Glomerular visceral epithelial cell (primary cell): Measurements from ENCODE around the gene CD96.
"Not testable (repeated sequence)": the region's sequence is repeated elsewhere in the genome, so short reads cannot be mapped to it uniquely, and the experiment has no call there.

Experiments
- DNase-seq: peaks from one replicate; pipeline ENCODE4 v3.0.0-alpha.2; 2016; ENCODE audit errors: extremely low spot score

Gene CD96

GRCh38 chr3:111541911-111542483, at the start of gene CD96:
Gene CD96 (plus strand): TSS chr3:111542197. CDS start chr3:111542249, 52 bp downstream.
- DNase-seq: no peak

- DNase-seq: no peak
These were observed 48.7 kb upstream of the CD96 start for GRCh38 chr3:111493276-111493675.

- no peak for DNase-seq
These were observed 45.0 kb upstream of the CD96 start for GRCh38 chr3:111496894-111497559.

- no peak for DNase-seq
These were observed 44.0 kb upstream of the CD96 start for GRCh38 chr3:111498022-111498421.

- no peak for DNase-seq
These were observed 35.6 kb upstream of the CD96 start for GRCh38 chr3:111506435-111506834.

- DNase-seq: no peak
These were observed 32.7 kb upstream of the CD96 start for GRCh38 chr3:111509308-111509707.

- no peak for DNase-seq
These were observed 24.2 kb upstream of the CD96 start for GRCh38 chr3:111517801-111518200.

GRCh38 chr3:111519178-111519855, 22.7 kb upstream of the CD96 start:
- no peak for DNase-seq

GRCh38 chr3:111521891-111522290, 20.1 kb upstream of the CD96 start:
- no peak for DNase-seq

GRCh38 chr3:111524486-111524885, 17.5 kb upstream of the CD96 start:
- DNase-seq: not testable (repeated sequence)

GRCh38 chr3:111531446-111531845, 10.6 kb upstream of the CD96 start:
- DNase-seq: no peak

- peak; percentile 11 for DNase-seq
These were observed 7.3 kb upstream of the CD96 start for GRCh38 chr3:111534701-111535100.

GRCh38 chr3:111538111-111538510, 3.9 kb upstream of the CD96 start:
- no peak for DNase-seq

- DNase-seq: peak; percentile 2
These were observed 3.3 kb upstream of the CD96 start for GRCh38 chr3:111538681-111539083.

- peak; percentile 72 for DNase-seq
These were observed 2.4 kb upstream of the CD96 start for GRCh38 chr3:111539351-111540331.

GRCh38 chr3:111541391-111541790, 606 bp upstream of the CD96 start:
- no peak for DNase-seq

GRCh38 chr3:111542611-111543300, 759 bp downstream of the CD96 start:
- no peak for DNase-seq

GRCh38 chr3:111545349-111545748, 3.4 kb downstream of the CD96 start:
- no peak for DNase-seq

GRCh38 chr3:111547631-111548030, 5.6 kb downstream of the CD96 start:
- DNase-seq: no peak

- DNase-seq: no peak
These were observed 6.1 kb downstream of the CD96 start for GRCh38 chr3:111548092-111548491.

GRCh38 chr3:111548756-111549155, 6.8 kb downstream of the CD96 start:
- no peak for DNase-seq
